ENCODE data around the gene GRM4. TPM values are rescaled to one million over a fixed set of nuclear protein-coding genes. Genes with fewer than 3 reads are reported as not detected.
"Not testable (repeated sequence)": the region's sequence is repeated elsewhere in the genome, so short reads cannot be mapped to it uniquely, and the experiment has no call there.

Gene GRM4
- total RNA-seq, 4 donors from 2014 or later, result not detected

DNA sequence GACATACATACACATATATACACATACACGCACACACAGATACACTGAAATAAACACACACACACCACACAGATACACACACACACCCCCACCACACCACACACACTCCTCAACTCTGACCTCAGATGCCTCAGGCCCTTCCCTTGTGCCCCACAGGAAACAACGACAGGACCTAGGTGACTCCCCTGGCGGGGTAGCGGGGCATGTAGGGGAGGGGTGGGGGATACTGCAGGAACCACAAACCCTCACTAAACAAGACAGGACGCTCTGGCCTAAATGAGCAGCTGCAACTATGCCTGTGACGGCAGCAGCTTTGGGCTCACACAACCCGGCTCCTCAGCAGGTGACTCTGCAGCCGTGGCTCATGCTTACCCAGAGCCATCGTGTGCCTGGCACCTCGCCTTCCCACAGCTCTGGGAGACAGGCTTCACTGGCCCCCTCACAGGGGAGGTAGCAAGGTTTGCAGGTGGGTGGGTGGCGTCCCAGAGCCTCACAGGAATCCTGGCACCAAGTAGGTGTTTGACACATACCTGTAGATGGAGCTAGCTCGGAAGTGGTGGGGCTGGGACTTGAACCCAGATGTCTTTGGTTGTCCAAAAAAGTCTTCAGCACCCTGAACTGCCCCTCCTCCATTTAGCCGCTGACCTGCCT is 100.8 kb downstream of the GRM4 start:
- H3K4me1 ChIP-seq, result no peaks in the 10 kb centered on the region
- H3K36me3 ChIP-seq, result no peaks in the 10 kb centered on the region
- DNase-seq (ENCODE audit: low spot score in 2 of 2), result no peak
- no peak overlapping the region for H3K4me3 ChIP-seq
- no peak overlapping the region for H3K27ac ChIP-seq
- TF ChIP-seq POLR2AphosphoS5 (IDR thresholded peaks at IDR 0.05), result no peak
- TF ChIP-seq, protein P1, sequence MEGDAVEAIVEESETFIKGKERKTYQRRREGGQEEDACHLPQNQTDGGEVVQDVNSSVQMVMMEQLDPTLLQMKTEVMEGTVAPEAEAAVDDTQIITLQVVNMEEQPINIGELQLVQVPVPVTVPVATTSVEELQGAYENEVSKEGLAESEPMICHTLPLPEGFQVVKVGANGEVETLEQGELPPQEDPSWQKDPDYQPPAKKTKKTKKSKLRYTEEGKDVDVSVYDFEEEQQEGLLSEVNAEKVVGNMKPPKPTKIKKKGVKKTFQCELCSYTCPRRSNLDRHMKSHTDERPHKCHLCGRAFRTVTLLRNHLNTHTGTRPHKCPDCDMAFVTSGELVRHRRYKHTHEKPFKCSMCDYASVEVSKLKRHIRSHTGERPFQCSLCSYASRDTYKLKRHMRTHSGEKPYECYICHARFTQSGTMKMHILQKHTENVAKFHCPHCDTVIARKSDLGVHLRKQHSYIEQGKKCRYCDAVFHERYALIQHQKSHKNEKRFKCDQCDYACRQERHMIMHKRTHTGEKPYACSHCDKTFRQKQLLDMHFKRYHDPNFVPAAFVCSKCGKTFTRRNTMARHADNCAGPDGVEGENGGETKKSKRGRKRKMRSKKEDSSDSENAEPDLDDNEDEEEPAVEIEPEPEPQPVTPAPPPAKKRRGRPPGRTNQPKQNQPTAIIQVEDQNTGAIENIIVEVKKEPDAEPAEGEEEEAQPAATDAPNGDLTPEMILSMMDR (IDR thresholded peaks at IDR 0.05), result no peak
- no peak for TF ChIP-seq EP300 (IDR thresholded peaks at IDR 0.05)
- TF ChIP-seq POLR2A (IDR thresholded peaks at IDR 0.05), result no peak
- H3K27me3 ChIP-seq, result peaks cover 9% of the 10 kb centered on the region
- no peaks in the 10 kb centered on the region for H3K9me3 ChIP-seq
- 67% methylated on average over 5 of the region's 13 CpGs for WGBS

DNA sequence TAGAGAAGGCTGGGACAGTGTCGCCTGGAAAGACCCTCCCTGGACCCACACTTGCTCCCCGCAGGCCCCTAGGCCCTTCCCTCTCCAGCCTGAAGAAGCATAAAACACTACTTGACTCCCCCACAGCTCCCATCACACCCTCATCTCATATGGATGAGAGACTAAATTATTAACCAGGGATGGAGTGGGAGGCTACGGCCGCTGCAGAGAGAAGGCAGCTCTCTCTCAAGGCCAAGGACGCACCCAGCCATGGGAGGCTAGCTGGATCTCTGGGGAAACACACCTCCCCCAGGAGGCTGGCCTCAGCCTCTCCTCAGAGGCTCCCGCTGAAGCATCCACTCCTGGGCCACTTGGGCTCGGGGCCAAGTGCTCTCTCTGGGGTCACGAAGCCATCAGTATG is 102.5 kb downstream of the GRM4 start:
- 93% methylated on average over 4 of the region's 8 CpGs for WGBS
- Histone ChIP-seq H3K36me3 (no peaks in the 10 kb centered on the region), H3K4me3 (no peak overlapping the region), H3K27me3 (peaks cover 9% of the 10 kb centered on the region), H3K4me1 (no peaks in the 10 kb centered on the region), H3K27ac (no peak overlapping the region), H3K9me3 (no peaks in the 10 kb centered on the region)
- TF ChIP-seq POLR2A (IDR thresholded peaks at IDR 0.05) (no peak), POLR2AphosphoS5 (IDR thresholded peaks at IDR 0.05) (no peak), EP300 (IDR thresholded peaks at IDR 0.05) (no peak)
- TF ChIP-seq, protein P1 (IDR thresholded peaks at IDR 0.05), result no peak
- no peak for DNase-seq (ENCODE audit: low spot score in 2 of 2)

DNA sequence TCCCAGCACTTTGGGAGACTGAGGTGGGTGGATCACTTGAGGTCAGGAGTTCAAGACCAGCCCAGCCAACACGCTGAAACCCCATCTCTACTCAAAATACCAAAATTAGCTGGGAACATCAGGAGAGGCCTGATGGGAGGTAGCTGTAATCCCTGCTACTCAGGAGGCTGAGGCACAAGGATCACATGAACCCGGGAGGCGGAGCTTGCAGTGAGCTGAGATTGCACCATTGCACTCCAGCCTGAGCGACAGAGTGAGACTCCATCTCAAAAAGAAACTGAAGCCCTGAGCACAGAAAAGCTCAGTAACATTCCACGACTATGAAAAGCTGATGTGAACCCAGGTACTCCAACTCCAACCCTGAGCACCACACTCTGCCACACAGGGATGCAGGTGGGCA is 103.9 kb downstream of the GRM4 start:
- H3K27me3 ChIP-seq; H3K27ac ChIP-seq; H3K36me3 ChIP-seq; H3K4me3 ChIP-seq; DNase-seq (ENCODE audit: low spot score in 2 of 2); H3K4me1 ChIP-seq; H3K9me3 ChIP-seq: not testable (repeated sequence)
- 92% methylated on average over 5 of the region's 5 CpGs for WGBS

DNA sequence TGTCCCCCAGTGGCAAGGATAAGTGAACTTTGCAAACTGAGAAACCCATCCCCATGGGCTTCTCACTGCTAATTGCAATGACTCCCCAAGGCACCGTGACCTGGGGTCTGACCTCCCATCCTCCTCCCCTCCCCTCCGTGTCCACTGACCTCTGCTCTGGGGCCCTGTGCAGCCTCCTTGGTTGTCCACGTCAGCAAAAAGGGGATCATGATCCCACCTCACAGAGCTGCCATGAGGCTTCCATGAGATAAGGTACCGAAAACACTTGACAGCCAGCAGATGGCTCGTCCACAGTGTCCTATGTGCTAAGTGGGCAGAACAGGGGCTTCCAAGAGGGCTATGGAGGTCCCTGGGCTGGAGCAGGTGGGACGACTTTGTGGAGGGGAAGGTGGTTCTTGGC is 104.5 kb downstream of the GRM4 start:
- H3K9me3 ChIP-seq, result no peaks in the 10 kb centered on the region
- TF ChIP-seq, protein P1 (IDR thresholded peaks at IDR 0.05), result no peak
- TF ChIP-seq POLR2AphosphoS5 (IDR thresholded peaks at IDR 0.05), result no peak
- no peak for TF ChIP-seq EP300 (IDR thresholded peaks at IDR 0.05)
- no peak for TF ChIP-seq POLR2A (IDR thresholded peaks at IDR 0.05)
- H3K4me3 ChIP-seq, result no peak overlapping the region
- H3K27me3 ChIP-seq, result peaks cover 4% of the 10 kb centered on the region
- no peaks in the 10 kb centered on the region for H3K36me3 ChIP-seq
- no peaks in the 10 kb centered on the region for H3K4me1 ChIP-seq
- 86% methylated on average over 6 of the region's 6 CpGs for WGBS
- no peak for DNase-seq (ENCODE audit: low spot score in 2 of 2)
- H3K27ac ChIP-seq, result no peak overlapping the region

DNA sequence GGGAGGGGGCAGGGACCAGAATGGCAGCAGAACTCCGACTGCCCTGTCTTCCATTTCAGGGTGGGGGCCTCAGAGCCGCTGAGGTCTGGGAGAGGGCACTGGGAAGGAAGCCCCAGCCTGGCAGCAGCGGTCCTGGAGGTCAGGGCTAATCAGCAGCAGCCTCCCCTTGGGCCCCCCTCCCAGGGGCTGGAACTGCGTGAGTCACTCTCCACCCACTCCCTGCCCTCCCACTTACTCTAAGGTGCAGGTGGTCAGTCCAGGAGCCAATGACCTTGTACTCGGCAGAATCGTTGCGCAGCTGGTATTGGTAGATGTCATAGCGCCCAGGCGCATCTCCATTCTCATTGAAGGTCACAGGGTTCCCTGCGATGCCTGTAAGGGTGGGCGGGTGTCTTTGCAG is 105.9 kb downstream of the GRM4 start:
- TF ChIP-seq POLR2AphosphoS5 (IDR thresholded peaks at IDR 0.05), result no peak
- Histone ChIP-seq H3K4me1 (no peaks in the 10 kb centered on the region), H3K4me3 (no peak overlapping the region), H3K27ac (no peak overlapping the region), H3K9me3 (no peaks in the 10 kb centered on the region), H3K36me3 (no peaks in the 10 kb centered on the region), H3K27me3 (peaks cover 5% of the 10 kb centered on the region)
- no peak for DNase-seq (ENCODE audit: low spot score in 2 of 2)
- WGBS, result 77% methylated on average over 6 of the region's 11 CpGs

DNA sequence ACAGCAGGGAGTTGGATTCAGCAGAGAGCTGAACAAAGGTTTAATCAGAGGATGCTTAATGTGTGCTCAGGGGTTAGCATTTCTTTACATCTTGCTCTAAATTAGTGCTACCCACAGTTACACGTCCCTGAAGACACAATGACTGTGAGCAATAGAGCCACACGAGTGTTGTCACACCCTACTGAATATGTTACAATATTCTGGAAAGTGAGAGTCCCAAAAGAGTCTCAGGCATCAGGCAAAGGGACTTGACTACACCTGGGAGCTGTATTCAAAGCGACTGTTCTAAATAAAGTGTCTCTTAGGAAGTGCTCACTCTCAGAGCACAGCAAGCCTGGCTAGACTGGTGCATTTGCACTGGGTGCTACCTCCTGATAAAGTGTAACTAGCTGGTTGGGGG is 108.7 kb downstream of the GRM4 start:
- Histone ChIP-seq H3K36me3 (no peaks in the 10 kb centered on the region), H3K9me3 (no peaks in the 10 kb centered on the region), H3K4me1 (no peaks in the 10 kb centered on the region), H3K27me3 (peaks cover 19% of the 10 kb centered on the region), H3K4me3 (no peak overlapping the region), H3K27ac (no peak overlapping the region)
- DNase-seq (ENCODE audit: low spot score in 2 of 2), result no peak
- 61% methylated on average over 2 of the region's 3 CpGs for WGBS
- TF ChIP-seq POLR2A (IDR thresholded peaks at IDR 0.05) (no peak), POLR2AphosphoS5 (IDR thresholded peaks at IDR 0.05) (no peak), EP300 (IDR thresholded peaks at IDR 0.05) (no peak)
- TF ChIP-seq, protein P1 (IDR thresholded peaks at IDR 0.05), result no peak
